ENCODE results near the gene SEPSECS. TPM values are rescaled to one million over a fixed set of nuclear protein-coding genes. Genes with fewer than 3 reads are reported as not detected.

SEPSECS gene
- total RNA-seq: 1 to 10 TPM; 3.3 to 9.0 (median 7.1) TPM

- no peaks in the 10 kb centered on the region for H3K9me3 ChIP-seq
- ATAC-seq: peak; percentile 96
- H3K27me3 ChIP-seq: no peaks in the 10 kb centered on the region
- H3K4me3 ChIP-seq: peak within 1 kb of the TSS; percentile 74 to 87
- peaks cover 0 to 14% of the 10 kb centered on the region in 2 donors for H3K36me3 ChIP-seq
- TF ChIP-seq POLR2A (IDR thresholded peaks at IDR 0.05) (peak; percentile 40 to 63), CTCF (IDR thresholded peaks at IDR 0.05) (no peak)
- H3K4me1 ChIP-seq: peaks cover 3 to 37% (median 10%) of the 10 kb centered on the region in 3 donors
- peak within 1 kb of the TSS; percentile 88 to 98 (median 97) for H3K27ac ChIP-seq
- 0 to 2% methylated on average over 23 to 30 of the region's 66 CpGs for WGBS, 2 donors (ENCODE audit: low coverage in 1 of 2)
Measured at GRCh38 chr4:25159837-25160713, at the start of gene SEPSECS. SEPSECS (minus strand) TSS chr4:25160449; CDS start chr4:25160369, 80 bp downstream.

GRCh38 chr4:25209702-25210101 lies 49.5 kb upstream of the SEPSECS start:
- H3K27ac ChIP-seq: no peak overlapping the region
- TF ChIP-seq CTCF (IDR thresholded peaks at IDR 0.05) (no peak), EP300 (IDR thresholded peaks at IDR 0.05) (no peak)
- no peaks in the 10 kb centered on the region for H3K36me3 ChIP-seq
- H3K4me1 ChIP-seq: no peaks in the 10 kb centered on the region
- WGBS, 2 donors (ENCODE audit: low coverage in 1 of 2): 90% methylated on average over 1 of the region's 1 CpG; no CpG with 5 or more reads in 1 of the 2 donors
- no peak for ATAC-seq
- H3K9me3 ChIP-seq: peaks cover 0 to 22% (median 0%) of the 10 kb centered on the region in 3 donors
- H3K4me3 ChIP-seq: no peak overlapping the region
- no peaks in the 10 kb centered on the region for H3K27me3 ChIP-seq

- 100% methylated on average over 1 of the region's 1 CpG; no CpG with 5 or more reads in 1 of the 2 donors for WGBS, 2 donors (ENCODE audit: low coverage in 1 of 2)
- no peaks in the 10 kb centered on the region for H3K4me1 ChIP-seq
- no peak overlapping the region for H3K4me3 ChIP-seq
- TF ChIP-seq CTCF (IDR thresholded peaks at IDR 0.05): no peak
- TF ChIP-seq EP300 (IDR thresholded peaks at IDR 0.05): no peak
- TF ChIP-seq POLR2AphosphoS5 (IDR thresholded peaks at IDR 0.05): no peak
- TF ChIP-seq POLR2A (IDR thresholded peaks at IDR 0.05): no peak
- no peaks in the 10 kb centered on the region for H3K36me3 ChIP-seq
- no peaks in the 10 kb centered on the region for H3K27me3 ChIP-seq
- peaks cover 0 to 15% (median 0%) of the 10 kb centered on the region in 3 donors for H3K9me3 ChIP-seq
- ATAC-seq: no peak
- H3K27ac ChIP-seq: no peak overlapping the region
Measured at GRCh38 chr4:25207997-25208396, 47.7 kb upstream of the SEPSECS start.

GRCh38 chr4:25198713-25199112 lies 38.5 kb upstream of the SEPSECS start:
- no peaks in the 10 kb centered on the region for H3K27me3 ChIP-seq
- H3K36me3 ChIP-seq: peaks cover 0 to 9% of the 10 kb centered on the region in 2 donors
- no peak overlapping the region for H3K4me3 ChIP-seq
- no peak for TF ChIP-seq EP300 (IDR thresholded peaks at IDR 0.05)
- no peak for TF ChIP-seq CTCF (IDR thresholded peaks at IDR 0.05)
- no peak for TF ChIP-seq POLR2A (IDR thresholded peaks at IDR 0.05)
- no peak for TF ChIP-seq POLR2AphosphoS5 (IDR thresholded peaks at IDR 0.05)
- no peaks in the 10 kb centered on the region for H3K4me1 ChIP-seq
- WGBS, 2 donors (ENCODE audit: low coverage in 1 of 2): 100% methylated on average over 2 of the region's 2 CpGs; no CpG with 5 or more reads in 1 of the 2 donors
- no peaks in the 10 kb centered on the region for H3K9me3 ChIP-seq
- no peak overlapping the region for H3K27ac ChIP-seq
- ATAC-seq: no peak

GRCh38 chr4:25190407-25190806 lies 30.2 kb upstream of the SEPSECS start:
- H3K9me3 ChIP-seq: no peaks in the 10 kb centered on the region
- no peaks in the 10 kb centered on the region for H3K27me3 ChIP-seq
- no peaks in the 10 kb centered on the region for H3K4me1 ChIP-seq
- TF ChIP-seq POLR2AphosphoS5 (IDR thresholded peaks at IDR 0.05): no peak
- no peak for ATAC-seq
- H3K27ac ChIP-seq: no peak overlapping the region
- WGBS, 2 donors (ENCODE audit: low coverage in 1 of 2): 58 to 78% methylated on average over 2 of the region's 2 CpGs
- no peaks in the 10 kb centered on the region for H3K36me3 ChIP-seq
- no peak overlapping the region for H3K4me3 ChIP-seq
